ENCODE results near the gene NDUFAF4. TPM values are rescaled to one million over a fixed set of nuclear protein-coding genes. Genes with fewer than 3 reads are reported as not detected.
"Not testable (repeated sequence)": the region's sequence is repeated elsewhere in the genome, so short reads cannot be mapped to it uniquely, and the experiment has no call there.

The NDUFAF4 gene
- total RNA-seq, 2 donors from 2014 or later = 75.2 to 101 TPM

- intact Hi-C loops (cut with DNase I) = no loop called here
- ATAC-seq (peak in 1 of 2 donors; percentile 82), DNase-seq (no peak)
These were observed 9.8 kb upstream of the NDUFAF4 start for GRCh38 chr6:96907498-96907897.

DNA sequence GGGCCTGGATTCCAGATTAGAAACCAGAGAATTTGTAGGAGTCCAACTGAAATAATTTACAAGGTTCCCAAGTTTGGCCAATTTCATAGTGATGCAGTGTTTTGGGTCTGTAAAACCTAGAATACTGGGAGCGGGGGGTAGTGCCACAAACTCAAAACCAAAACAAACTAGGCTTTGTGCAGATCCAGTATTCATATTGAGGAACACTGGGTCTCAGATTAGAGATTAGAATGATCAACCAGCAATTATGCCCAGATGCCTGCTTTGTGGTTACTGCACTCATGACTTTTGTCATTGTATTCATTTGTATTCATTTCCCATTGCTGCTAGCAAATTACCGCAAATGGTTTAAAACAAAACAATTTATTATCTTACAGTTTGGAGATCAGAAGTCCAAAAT is 3.2 kb upstream of the NDUFAF4 start:
- intact Hi-C loops (cut with DNase I) = loop anchor here in 1 of 2 donors (5.0 kb wide), 1 partner anchor 156 kb away; no protein-coding TSS in a partner anchor
- DNase-seq = no peak

DNA sequence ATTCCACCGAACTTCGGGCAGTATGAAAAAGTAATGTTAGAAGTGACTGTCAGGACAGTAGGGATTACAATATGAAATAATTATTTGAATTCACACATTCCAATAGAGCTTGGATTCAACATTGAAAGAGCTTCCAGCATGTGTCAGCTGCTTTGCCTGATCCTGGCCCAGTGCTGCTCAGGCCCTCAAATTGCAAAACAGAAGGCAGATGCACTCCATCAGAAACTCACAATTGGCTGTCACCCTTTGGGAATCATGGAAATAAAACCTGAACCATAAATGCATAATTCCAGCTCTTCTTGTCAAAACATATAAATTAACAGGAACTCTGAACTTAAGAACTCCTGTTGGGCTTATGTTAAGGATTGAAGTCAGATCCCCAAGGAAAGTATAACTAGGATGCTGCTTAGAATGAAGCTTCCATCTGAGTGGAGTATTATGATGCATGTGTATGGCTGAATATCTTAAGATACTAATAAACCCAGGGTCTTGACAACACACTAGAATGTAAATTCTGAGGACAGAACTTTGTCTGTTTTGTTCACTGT is 1.8 kb upstream of the NDUFAF4 start:
- intact Hi-C loops (cut with DNase I) = loop anchor here in 1 of 2 donors (2.0 to 10.0 kb wide), 4 partner anchors 159 to 495 kb away; partner anchors contain the start of gene UFL1
- no peak for ATAC-seq
- DNase-seq = no peak

More for the DNA sequence above, 3.2 kb upstream of the NDUFAF4 start:
- no peak for ATAC-seq

DNA sequence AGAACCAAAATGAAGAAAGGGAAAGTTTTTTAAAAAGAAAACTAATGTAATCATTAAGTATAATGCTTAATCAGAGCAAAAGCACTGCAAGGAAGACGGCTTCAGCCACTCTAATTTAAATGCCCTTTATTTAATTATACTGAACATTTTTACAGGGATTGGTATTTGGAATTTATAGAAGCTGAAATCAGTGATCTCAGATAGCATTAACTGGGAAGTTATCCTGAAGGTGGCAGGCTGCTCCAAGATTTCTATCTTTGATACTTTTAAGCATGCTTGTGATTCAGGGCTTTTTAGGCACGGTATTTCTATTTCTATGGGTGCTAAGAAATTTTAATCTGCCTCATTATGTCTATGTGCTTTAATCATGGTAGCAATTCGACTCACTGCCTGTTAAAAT is 1.3 kb upstream of the NDUFAF4 start:
- ATAC-seq (peak in 1 of 2 donors; percentile 10), DNase-seq (no peak)
- intact Hi-C loops (cut with DNase I) = loop anchor here in 1 of 2 donors (2.0 to 10.0 kb wide), 4 partner anchors 160 to 496 kb away; partner anchors contain the start of gene UFL1

GRCh38 chr6:96898241-96898851 is 655 bp upstream of the NDUFAF4 start:
- ATAC-seq (peak in 1 of 2 donors; percentile 7), DNase-seq (no peak)
- intact Hi-C loops (cut with DNase I) = loop anchor here in 1 of 2 donors (2.0 to 10.0 kb wide), 4 partner anchors 160 to 496 kb away; partner anchors contain the start of gene UFL1

- DNase-seq (no peak), ATAC-seq (no peak)
- intact Hi-C loops (cut with DNase I) = no loop called here
These were observed 8.5 kb downstream of the NDUFAF4 start for GRCh38 chr6:96889146-96889545.

GRCh38 chr6:96888745-96889144 is 8.9 kb downstream of the NDUFAF4 start:
- DNase-seq (no peak), ATAC-seq (peak in 1 of 2 donors; percentile 15)
- intact Hi-C loops (cut with DNase I) = no loop called here

DNA sequence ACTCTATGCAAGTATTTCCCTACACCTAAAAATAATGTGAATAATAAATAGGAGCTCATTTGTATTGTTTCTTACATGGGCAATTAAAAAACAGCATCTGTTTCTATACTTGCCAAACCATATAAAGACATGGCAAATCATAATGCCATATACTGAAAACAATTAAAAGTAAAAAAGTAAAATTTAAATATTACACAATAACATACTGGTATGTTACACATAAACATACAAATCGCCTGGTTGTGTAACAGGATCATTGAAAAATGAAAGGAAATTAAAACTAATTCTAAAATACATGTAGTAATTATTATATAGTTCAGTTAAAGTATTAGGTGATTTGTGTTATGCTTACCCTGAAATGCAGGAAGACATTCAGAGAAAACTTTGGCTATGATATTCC is 11.2 kb downstream of the NDUFAF4 start:
- intact Hi-C loops (cut with DNase I) = no loop called here
- ATAC-seq = no peak

DNA sequence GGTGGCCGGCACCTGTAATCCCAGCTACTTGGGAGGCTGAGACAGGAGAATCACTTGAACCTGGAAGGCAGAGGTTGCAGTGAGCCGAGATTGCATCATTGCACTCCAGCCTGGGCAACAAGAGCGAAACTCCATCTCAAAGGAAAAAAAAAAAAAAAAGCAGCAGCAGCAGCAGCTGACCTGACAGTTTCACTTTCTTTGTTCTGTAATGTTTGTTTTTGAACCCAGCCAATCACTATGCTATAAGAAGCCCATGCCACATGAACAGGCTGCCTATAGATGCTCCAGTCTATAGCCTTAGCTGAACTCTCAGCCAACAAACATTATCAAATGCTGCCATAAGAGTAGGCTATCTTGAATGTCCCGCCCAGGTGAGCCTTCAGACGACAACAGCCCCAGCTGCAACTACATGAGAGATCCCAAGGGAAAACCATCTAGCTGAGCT is 12.5 kb downstream of the NDUFAF4 start:
- ATAC-seq; DNase-seq; intact Hi-C loops (cut with DNase I): not testable (repeated sequence)

More for the DNA sequence above, 11.2 kb downstream of the NDUFAF4 start:
- no peak for DNase-seq

- intact Hi-C loops (cut with DNase I) = no loop called here
- no peak for DNase-seq
- ATAC-seq = no peak
These were observed 19.5 kb downstream of the NDUFAF4 start for GRCh38 chr6:96878143-96878542.

DNA sequence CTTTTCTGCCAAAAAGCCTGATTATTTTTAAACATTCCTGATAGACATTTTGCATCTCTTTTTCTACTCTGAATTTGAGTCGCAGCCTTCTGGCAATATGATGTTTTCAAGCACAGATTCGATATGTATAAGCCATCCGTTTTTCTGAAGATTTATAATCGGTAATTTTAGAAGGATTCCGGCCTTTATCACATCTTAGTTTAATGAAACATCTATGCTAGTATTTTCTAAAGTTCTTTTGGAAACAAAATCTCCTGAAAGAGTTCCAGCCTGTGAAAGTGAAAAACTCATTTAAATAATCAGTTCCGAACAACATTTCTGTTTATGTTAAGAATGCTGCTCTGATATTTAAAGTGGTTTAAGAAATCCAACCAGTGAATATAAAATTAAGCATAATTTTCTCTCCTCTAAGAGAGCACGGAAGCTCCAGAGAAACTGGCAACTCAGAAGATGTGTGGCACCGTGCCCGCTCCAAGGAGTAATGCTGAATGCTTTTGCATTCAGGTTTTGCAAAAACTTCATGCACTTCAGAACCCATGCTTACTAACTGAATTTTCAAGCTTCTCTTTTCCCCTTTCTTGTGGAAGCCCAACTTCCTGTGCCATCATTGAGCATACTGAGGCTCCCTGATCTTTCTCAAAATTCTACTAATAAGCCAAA is 20.7 kb downstream of the NDUFAF4 start:
- no peak for DNase-seq

DNA sequence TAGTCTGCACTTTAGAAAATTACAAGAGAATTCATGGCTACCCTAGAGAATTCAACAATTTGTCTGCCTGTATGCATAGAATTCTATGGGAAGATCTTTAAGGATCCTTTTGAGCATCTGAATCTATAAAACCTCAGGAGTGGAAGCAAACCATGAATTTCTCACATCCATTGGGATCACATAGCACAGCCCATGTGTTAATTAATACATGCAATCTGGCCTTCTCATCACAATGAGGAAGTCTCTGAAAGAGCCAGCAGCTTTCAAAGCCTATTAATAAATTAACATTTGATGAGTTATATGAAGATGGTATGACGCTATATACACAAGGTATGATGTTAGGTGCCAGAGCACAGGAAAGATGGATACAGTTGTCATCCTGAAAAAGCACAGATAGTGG is 24.7 kb downstream of the NDUFAF4 start:
- intact Hi-C loops (cut with DNase I) = no loop called here
- ATAC-seq = no peak
- no peak for DNase-seq

More for the DNA sequence above, 20.7 kb downstream of the NDUFAF4 start:
- no peak for ATAC-seq
- intact Hi-C loops (cut with DNase I) = no loop called here

- intact Hi-C loops (cut with DNase I) = no loop called here
- DNase-seq (no peak), ATAC-seq (no peak)
These were observed 32.7 kb downstream of the NDUFAF4 start for GRCh38 chr6:96865055-96865405.

- intact Hi-C loops (cut with DNase I) = no loop called here
- ATAC-seq (no peak), DNase-seq (no peak)
These were observed 33.3 kb downstream of the NDUFAF4 start for GRCh38 chr6:96864216-96865054.

DNA sequence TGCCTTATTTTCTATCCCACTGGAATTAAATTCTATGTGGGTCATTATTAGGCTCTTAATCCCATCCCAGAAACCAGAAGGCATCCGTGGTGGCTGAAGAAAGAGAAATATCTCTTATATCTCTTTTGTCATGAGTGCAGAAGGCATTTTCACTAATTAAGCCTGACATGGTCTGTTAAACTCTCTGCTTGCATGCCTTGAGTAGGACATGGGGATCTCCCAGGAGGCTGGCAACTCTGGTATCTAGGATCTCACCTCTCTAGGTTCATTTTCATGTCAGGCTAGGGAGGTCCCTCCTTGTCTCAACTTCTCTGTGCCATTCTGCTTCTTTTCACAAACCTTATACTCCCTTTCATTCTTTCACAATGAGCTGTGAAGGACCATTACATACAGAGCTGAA is 35.1 kb downstream of the NDUFAF4 start:
- intact Hi-C loops (cut with DNase I) = no loop called here
- DNase-seq = no peak
- ATAC-seq = no peak

GRCh38 chr6:96861588-96861987 is 36.1 kb downstream of the NDUFAF4 start:
- ATAC-seq = no peak
- no peak for DNase-seq
- intact Hi-C loops (cut with DNase I) = no loop called here

GRCh38 chr6:96856856-96857255 is 40.8 kb downstream of the NDUFAF4 start:
- intact Hi-C loops (cut with DNase I) = no loop called here
- DNase-seq (no peak), ATAC-seq (peak in 1 of 2 donors; percentile 79)

DNA sequence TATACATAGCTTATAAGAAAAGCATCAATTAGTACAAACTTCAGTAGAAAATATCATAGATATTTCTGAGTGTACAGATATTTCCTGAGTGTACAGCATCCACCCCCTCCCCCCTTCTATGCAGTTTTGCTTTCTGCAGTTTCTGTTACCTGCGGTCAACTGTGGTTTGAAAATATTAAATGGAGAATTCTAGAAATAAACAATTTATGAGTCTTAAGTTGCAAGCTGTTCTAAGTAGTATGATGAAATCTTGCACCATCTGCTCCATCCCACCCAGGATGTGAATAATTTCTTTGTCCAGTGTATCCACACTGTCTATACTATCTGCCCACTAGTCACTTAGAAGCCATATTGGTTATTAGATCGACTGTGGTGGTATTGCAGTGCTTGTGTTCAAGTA is 44.6 kb downstream of the NDUFAF4 start:
- ATAC-seq (no peak), DNase-seq (no peak)
- intact Hi-C loops (cut with DNase I) = no loop called here

GRCh38 chr6:96852605-96853004 is 45.1 kb downstream of the NDUFAF4 start:
- DNase-seq (no peak), ATAC-seq (no peak)
- intact Hi-C loops (cut with DNase I) = no loop called here

Data from left cardiac atrium (tissue), 4 donors.